ENCODE measurements around the gene SOCS3.

Gene SOCS3

DNA sequence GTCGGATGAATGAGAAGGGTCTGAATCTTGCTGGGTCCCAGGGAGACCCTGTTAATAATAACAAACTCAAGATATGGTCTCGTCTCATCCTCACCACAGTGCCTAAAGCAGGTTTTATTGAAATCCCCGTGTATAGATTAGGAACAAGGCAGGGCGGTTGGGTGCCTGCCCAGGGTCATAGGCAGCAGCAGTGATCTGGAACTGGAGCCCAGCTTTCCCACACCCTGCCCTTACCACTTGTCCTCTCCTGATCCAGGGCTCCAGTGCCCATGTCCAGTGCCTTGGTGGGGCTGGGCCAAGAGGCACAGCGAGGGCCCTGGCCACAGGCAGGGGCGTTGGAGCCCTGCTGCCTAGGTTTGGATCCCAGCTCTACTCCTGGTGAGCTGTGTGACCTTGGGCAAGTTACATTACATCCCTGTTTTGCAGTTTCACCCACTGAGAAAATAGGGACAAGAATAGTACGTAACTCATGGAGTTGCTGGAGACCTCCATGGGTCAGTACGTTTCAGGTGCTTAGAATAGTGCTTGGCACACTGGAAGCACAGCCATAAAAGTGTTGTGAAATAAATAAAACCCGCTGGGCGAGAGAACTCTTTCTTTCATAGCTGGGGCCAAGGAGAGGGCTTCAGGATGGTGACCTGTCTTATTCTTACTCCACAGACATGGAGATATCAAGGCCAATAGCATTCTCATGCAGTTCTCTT lies 13.9 kb downstream of the SOCS3 start:
- no peak for DNase-seq (ENCODE audit: low read depth, low spot score)
- H3K36me3 ChIP-seq (ENCODE audit: insufficient read depth, low read length) = no peaks in the 10 kb centered on the region
- H3K27ac ChIP-seq = no peak overlapping the region
- TF ChIP-seq FOXP2 (optimal IDR thresholded peaks at IDR 0.05; ENCODE audit: control extremely low read depth, extremely low read length, insufficient read depth) (no peak), POLR2AphosphoS5 (IDR thresholded peaks at IDR 0.05; ENCODE audit: borderline replicate concordance, low read depth, low read length) (no peak), EZH2 (IDR thresholded peaks at IDR 0.05) (no peak)
- H3K4me3 ChIP-seq = no peak overlapping the region
- H3K9me3 ChIP-seq (ENCODE audit: low read depth, low read length) = no peaks in the 10 kb centered on the region
- H3K9ac ChIP-seq (ENCODE audit: insufficient read length) = no peak overlapping the region

DNA sequence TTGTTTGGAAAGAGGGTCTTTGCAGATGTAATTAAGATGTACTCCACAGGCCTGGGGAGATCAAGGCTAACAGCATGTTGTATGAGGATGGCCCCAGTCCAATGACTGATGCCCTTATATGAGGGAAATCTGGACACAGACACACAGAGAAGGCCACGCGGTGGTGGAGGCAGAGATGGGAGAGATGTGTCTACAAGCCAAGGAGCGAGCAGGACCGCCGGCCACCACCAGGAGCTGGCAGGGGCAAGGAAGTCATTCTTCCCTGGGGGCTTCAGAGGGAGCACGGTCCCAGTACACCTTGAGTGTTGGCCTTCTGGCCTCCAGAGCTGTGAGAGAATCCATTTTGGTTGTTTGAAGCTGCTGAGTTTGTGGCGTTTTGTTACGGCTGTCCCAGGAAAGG lies 14.7 kb downstream of the SOCS3 start:
- no peak overlapping the region for H3K27ac ChIP-seq
- TF ChIP-seq EZH2 (IDR thresholded peaks at IDR 0.05) = no peak
- TF ChIP-seq FOXP2 (optimal IDR thresholded peaks at IDR 0.05; ENCODE audit: control extremely low read depth, extremely low read length, insufficient read depth) = no peak

DNA sequence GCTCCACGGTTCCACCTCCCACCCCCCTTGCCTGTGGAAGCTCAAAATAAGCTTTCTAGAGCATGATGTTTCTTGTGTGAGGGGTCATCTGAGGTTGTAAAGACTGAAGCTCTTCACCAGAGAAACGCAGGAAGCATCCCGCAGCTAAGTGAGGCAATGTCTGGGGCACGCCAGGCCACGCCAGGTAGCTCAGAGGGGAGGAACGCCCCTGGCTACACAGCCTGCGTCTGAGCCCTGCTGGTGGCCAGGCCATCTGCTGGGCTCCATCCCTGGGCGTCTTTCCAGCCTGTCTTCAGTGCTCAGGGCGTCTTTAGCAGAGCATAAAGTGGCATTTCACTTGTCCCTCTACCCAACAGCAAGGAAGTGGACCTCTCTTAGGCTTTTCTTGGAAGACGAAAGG lies 15.2 kb downstream of the SOCS3 start:
- H3K4me3 ChIP-seq = no peak overlapping the region
- H3K9ac ChIP-seq (ENCODE audit: insufficient read length) = no peak overlapping the region
- H3K36me3 ChIP-seq (ENCODE audit: insufficient read depth, low read length) = no peaks in the 10 kb centered on the region
- no peaks in the 10 kb centered on the region for H3K9me3 ChIP-seq (ENCODE audit: low read depth, low read length)
- DNase-seq (ENCODE audit: low read depth, low spot score) = no peak
- TF ChIP-seq FOXP2 (optimal IDR thresholded peaks at IDR 0.05; ENCODE audit: control extremely low read depth, extremely low read length, insufficient read depth) = no peak
- no peak for TF ChIP-seq EZH2 (IDR thresholded peaks at IDR 0.05)
- TF ChIP-seq POLR2AphosphoS5 (IDR thresholded peaks at IDR 0.05; ENCODE audit: borderline replicate concordance, low read depth, low read length) = no peak
- no peak overlapping the region for H3K27ac ChIP-seq

More for the DNA sequence above, 14.7 kb downstream of the SOCS3 start:
- no peak overlapping the region for H3K4me3 ChIP-seq
- no peak for DNase-seq (ENCODE audit: low read depth, low spot score)
- H3K36me3 ChIP-seq (ENCODE audit: insufficient read depth, low read length) = no peaks in the 10 kb centered on the region
- H3K9ac ChIP-seq (ENCODE audit: insufficient read length) = no peak overlapping the region
- no peaks in the 10 kb centered on the region for H3K9me3 ChIP-seq (ENCODE audit: low read depth, low read length)

DNA sequence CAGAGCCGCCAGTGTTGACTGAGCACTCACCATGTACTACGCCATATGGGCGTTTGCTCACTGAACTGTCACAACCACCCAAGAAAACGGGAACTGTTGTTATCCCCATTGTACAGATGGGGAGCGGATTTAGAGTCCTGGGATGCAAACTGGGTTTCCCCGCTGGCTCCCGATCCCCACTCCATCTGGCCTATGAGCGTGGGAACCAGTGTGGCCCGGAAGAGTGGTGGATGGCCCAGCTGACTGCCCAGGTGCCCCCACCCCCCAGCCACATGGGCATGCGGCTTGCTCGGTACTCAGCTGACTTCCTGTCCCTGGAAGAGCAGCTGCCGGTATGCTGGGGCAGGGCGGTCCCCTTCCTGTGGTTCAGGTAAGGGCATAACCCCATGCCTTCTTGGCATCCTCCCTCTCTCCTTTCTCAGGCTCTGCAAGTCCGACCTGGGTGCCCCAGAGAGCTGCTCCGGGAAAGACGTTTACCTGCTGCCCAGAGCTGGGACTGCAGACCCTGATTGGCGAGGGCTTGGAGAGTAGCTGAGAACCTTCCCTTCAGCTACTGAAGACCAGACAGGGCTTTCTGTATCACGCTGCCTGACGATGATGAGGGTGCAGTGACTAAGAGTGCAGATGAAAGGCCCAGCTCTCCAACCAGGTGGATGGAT lies 16.2 kb downstream of the SOCS3 start:
- Histone ChIP-seq H3K27ac (no peak overlapping the region), H3K9ac (ENCODE audit: insufficient read length) (no peak overlapping the region), H3K36me3 (ENCODE audit: insufficient read depth, low read length) (no peaks in the 10 kb centered on the region), H3K4me3 (no peak overlapping the region), H3K9me3 (ENCODE audit: low read depth, low read length) (no peaks in the 10 kb centered on the region)
- no peak for TF ChIP-seq POLR2AphosphoS5 (IDR thresholded peaks at IDR 0.05; ENCODE audit: borderline replicate concordance, low read depth, low read length)
- no peak for TF ChIP-seq FOXP2 (optimal IDR thresholded peaks at IDR 0.05; ENCODE audit: control extremely low read depth, extremely low read length, insufficient read depth)
- no peak for TF ChIP-seq EZH2 (IDR thresholded peaks at IDR 0.05)
- no peak for DNase-seq (ENCODE audit: low read depth, low spot score)

DNA sequence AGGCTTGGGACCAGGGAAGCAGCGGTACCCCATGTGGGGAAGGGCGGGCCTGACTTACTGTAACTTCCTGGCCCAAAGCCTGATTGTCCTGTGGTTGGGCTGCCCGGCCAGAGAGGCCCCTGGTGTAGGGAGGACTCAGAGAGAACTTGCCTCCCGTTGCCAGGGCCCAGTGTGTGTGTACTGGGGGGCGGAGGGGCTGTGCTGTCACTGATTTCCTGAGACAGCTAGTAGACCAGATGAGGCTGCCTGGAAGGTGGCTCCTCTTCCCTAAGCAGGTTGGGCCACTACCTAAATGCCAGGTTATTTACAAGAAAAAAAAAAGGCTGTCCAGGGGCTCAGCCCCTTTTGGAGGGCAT lies 16.7 kb downstream of the SOCS3 start:
- H3K4me3 ChIP-seq = no peak overlapping the region

DNA sequence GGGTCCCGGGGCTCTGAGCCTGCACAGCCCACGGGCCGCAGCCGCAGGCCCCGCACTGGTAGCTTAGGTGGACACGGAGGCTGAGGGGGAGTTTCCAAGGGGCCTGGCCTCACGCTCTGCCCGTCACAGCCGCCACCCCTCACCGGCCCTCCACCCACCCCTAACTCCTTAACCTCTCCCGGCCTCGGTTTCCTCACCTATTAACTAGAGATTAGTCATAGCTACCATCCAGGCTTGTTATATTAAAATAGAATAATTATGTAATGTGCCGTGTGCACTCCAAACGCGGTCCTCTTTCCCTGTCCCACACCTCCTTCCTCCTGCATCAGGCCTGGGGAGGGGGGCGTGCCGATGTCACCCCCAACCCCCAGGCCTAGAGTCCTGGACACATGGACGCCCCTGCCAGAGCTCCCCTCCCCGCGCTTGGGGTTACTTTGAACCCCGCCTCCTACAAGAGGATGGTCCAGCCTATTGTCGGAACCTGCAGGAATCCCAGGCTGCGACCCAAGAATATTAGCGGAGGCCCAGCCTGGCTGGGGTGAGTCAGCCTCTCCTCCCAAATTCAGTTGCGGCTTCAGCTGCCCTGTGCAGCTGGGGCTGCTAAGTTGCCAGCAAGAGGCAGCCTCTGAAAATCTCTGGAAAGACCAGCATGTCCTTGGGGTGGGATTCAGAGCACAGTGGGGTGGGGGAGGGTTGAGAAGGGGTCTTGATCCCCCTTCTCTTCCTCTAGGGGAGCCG lies 17.3 kb downstream of the SOCS3 start:
- Histone ChIP-seq H3K4me3 (no peak overlapping the region), H3K36me3 (ENCODE audit: insufficient read depth, low read length) (no peaks in the 10 kb centered on the region), H3K27ac (no peak overlapping the region), H3K9me3 (ENCODE audit: low read depth, low read length) (no peaks in the 10 kb centered on the region), H3K9ac (ENCODE audit: insufficient read length) (no peak overlapping the region)
- DNase-seq (ENCODE audit: low read depth, low spot score) = no peak
- TF ChIP-seq POLR2AphosphoS5 (IDR thresholded peaks at IDR 0.05; ENCODE audit: borderline replicate concordance, low read depth, low read length) (no peak), FOXP2 (optimal IDR thresholded peaks at IDR 0.05; ENCODE audit: control extremely low read depth, extremely low read length, insufficient read depth) (no peak), EZH2 (IDR thresholded peaks at IDR 0.05) (no peak)

More for the DNA sequence above, 16.7 kb downstream of the SOCS3 start:
- DNase-seq (ENCODE audit: low read depth, low spot score) = no peak
- H3K9me3 ChIP-seq (ENCODE audit: low read depth, low read length) = no peaks in the 10 kb centered on the region
- H3K27ac ChIP-seq = no peak overlapping the region
- no peaks in the 10 kb centered on the region for H3K36me3 ChIP-seq (ENCODE audit: insufficient read depth, low read length)
- TF ChIP-seq EZH2 (IDR thresholded peaks at IDR 0.05) = no peak
- TF ChIP-seq FOXP2 (optimal IDR thresholded peaks at IDR 0.05; ENCODE audit: control extremely low read depth, extremely low read length, insufficient read depth) = no peak
- no peak for TF ChIP-seq POLR2AphosphoS5 (IDR thresholded peaks at IDR 0.05; ENCODE audit: borderline replicate concordance, low read depth, low read length)
- H3K9ac ChIP-seq (ENCODE audit: insufficient read length) = no peak overlapping the region

DNA sequence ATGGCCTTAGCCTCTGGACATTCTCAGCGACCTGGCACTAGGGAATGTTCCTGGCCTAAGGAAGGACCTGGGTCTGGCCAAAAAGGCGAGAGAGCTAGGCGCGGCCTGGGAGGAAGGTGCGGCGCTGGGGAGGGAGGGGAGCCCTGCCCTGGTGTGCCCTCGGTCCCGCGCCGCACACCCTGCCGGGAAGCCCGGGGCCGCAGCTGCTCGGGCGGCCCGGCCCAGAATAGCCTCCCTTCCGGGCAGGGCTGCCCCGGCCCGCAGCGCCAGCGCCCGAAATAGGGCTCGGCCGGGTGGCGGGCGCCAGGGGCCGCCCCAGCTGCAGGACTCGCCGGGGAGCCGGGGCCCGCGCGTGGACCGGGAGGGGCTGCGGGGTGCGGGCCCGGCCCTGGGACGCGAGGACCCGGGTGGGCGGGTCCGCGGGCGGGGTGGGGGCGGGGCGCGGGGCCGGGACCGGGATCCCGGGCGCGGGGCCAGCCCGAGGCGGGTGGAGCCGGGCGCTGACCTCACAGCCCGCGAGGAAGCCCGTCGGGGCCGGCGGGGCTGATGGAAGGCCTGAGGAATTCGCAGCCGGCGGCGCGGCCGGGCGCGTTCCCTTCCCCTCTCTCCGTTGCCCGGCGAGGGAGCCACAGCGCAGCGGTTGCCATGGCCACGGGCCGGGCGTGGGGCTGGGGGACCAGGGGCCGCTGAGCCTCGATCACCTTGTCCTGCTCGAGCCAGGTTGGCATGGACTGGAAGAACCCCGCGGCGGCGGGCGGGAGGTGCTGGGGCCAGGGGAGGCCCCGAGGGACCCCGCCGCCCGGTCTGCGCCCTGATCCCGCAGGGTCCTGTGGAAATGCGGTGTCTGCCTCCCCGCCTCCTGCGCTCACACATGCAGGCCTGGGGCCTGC lies 18.1 kb downstream of the SOCS3 start:
- DNase-seq (ENCODE audit: low read depth, low spot score) = no peak
- H3K9ac ChIP-seq (ENCODE audit: insufficient read length) = no peak overlapping the region
- H3K4me3 ChIP-seq = no peak overlapping the region
- no peaks in the 10 kb centered on the region for H3K9me3 ChIP-seq (ENCODE audit: low read depth, low read length)
- no peaks in the 10 kb centered on the region for H3K36me3 ChIP-seq (ENCODE audit: insufficient read depth, low read length)
- H3K27ac ChIP-seq = no peak overlapping the region
- TF ChIP-seq POLR2AphosphoS5 (IDR thresholded peaks at IDR 0.05; ENCODE audit: borderline replicate concordance, low read depth, low read length) = no peak
- TF ChIP-seq EZH2 (IDR thresholded peaks at IDR 0.05) = no peak
- no peak for TF ChIP-seq FOXP2 (optimal IDR thresholded peaks at IDR 0.05; ENCODE audit: control extremely low read depth, extremely low read length, insufficient read depth)

Measured in SK-N-MC (cell line).